Thymus (tissue), 14 donors: Measurements from ENCODE around the gene GTF2H4. TPM values are rescaled to one million over a fixed set of nuclear protein-coding genes. Genes with fewer than 3 reads are reported as not detected.
A peak's percentile ranks its signal among the peaks of the same experiment; 100 is the strongest.
"Not testable (repeated sequence)": the region's sequence is repeated elsewhere in the genome, so short reads cannot be mapped to it uniquely, and the experiment has no call there.

ENCODE experiments used
- DNase-seq, 9 donors: peaks; one replicate each; pipeline ENCODE4 v3.0.0-alpha.2; 2013; ENCODE audit warnings: low spot score in 9 of 9, low read depth in 6 of 9, missing footprints in 1 of 9
- H3K27ac ChIP-seq, 2 donors: one replicate each; pipeline ENCODE4 v1.5.1; 2013; ENCODE audit warnings: control low read depth in 1 of 2, low read depth in 1 of 2, low read length in 1 of 2, mild to moderate bottlenecking in 1 of 2, moderate library complexity in 1 of 2
- H3K27me3 ChIP-seq, 2 donors: one replicate each; pipeline ENCODE4 v1.5.1; 2013; ENCODE audit warnings: low read length in 1 of 2; ENCODE audit not compliant: control insufficient read depth in 2 of 2, insufficient read depth in 1 of 2
- H3K36me3 ChIP-seq, 2 donors: one replicate each; pipeline ENCODE4 v1.5.1; 2013; ENCODE audit warnings: low read length in 1 of 2, mild to moderate bottlenecking in 1 of 2, moderate library complexity in 1 of 2; ENCODE audit not compliant: control insufficient read depth in 2 of 2, insufficient read depth in 2 of 2
- H3K4me1 ChIP-seq, 2 donors: one replicate each; pipeline ENCODE4 v1.5.1; 2013; ENCODE audit warnings: low read length in 2 of 2; ENCODE audit not compliant: control insufficient read depth in 2 of 2, insufficient read depth in 2 of 2
- H3K4me3 ChIP-seq, 2 donors: one replicate each; pipeline ENCODE4 v1.5.1; 2013; ENCODE audit warnings: low read length in 2 of 2, control low read depth in 1 of 2, mild to moderate bottlenecking in 1 of 2
- H3K9me3 ChIP-seq, 2 donors: one replicate each; pipeline ENCODE4 v1.5.1; 2013; ENCODE audit warnings: low read length in 1 of 2, mild to moderate bottlenecking in 1 of 2; ENCODE audit not compliant: control insufficient read depth in 2 of 2, insufficient read depth in 1 of 2
- WGBS: extraction: QIAGEN DNeasy Blood & Tissue Kit; methylation state at CpG from one replicate; pipeline ENCODE4 v1.1.7; 2013; 5-methylcytosine and 5-hydroxymethylcytosine counted together
- long read RNA-seq, 10 donors: transcript quantifications; one replicate each; lab custom pipeline, GENCODE V29; 2026
- polyA plus RNA-seq: library from polyadenylated mRNA; stranded (reverse); fragments of 200-250 nt; gene quantifications from one replicate; pipeline ENCODE4 v1.2.3, GENCODE V29; 2013
- total RNA-seq: library from RNA; stranded (reverse); fragments of 120-200 nt; gene quantifications from one replicate; pipeline ENCODE4 v1.2.4, GENCODE V29; 2013
- donor health status: healthy.

GTF2H4 gene
- total RNA-seq (12.9 TPM), polyA plus RNA-seq (35.4 TPM)
- long read RNA-seq, donor 1, result 0 reads
- long read RNA-seq, donor 2, result 0 reads
- long read RNA-seq, donor 3, transcript GTF2H4-201 (14 exons, 1,735 nt), result major isoform, 7 of 14 reads
- long read RNA-seq, donor 3, partial matches to known transcripts, result 6 of 14 reads
- long read RNA-seq, donor 3, other reads (novel, unspliced or antisense), result 0 of 14 reads
- long read RNA-seq, donor 4, partial matches to known transcripts, result 0 of 3 reads
- long read RNA-seq, donor 4, other reads (novel, unspliced or antisense), result 0 of 3 reads
- long read RNA-seq, donor 5, transcript GTF2H4-201 (14 exons, 1,735 nt), result major isoform, 13 of 22 reads
- long read RNA-seq, donor 5, partial matches to known transcripts, result 6 of 22 reads
- long read RNA-seq, donor 5, other reads (novel, unspliced or antisense), result 0 of 22 reads
- long read RNA-seq, donor 6, partial matches to known transcripts, result 0 of 3 reads
- long read RNA-seq, donor 6, other reads (novel, unspliced or antisense), result 0 of 3 reads
- long read RNA-seq, donor 7, partial matches to known transcripts, result 0 of 3 reads
- long read RNA-seq, donor 7, other reads (novel, unspliced or antisense), result 0 of 3 reads
- long read RNA-seq, donor 8, partial matches to known transcripts, result 0 of 4 reads
- long read RNA-seq, donor 8, other reads (novel, unspliced or antisense), result 0 of 4 reads
- long read RNA-seq, donor 9, partial matches to known transcripts, result 0 of 3 reads
- long read RNA-seq, donor 9, other reads (novel, unspliced or antisense), result 0 of 3 reads
- long read RNA-seq, donor 10, partial matches to known transcripts, result 0 of 3 reads
- long read RNA-seq, donor 10, other reads (novel, unspliced or antisense), result 0 of 3 reads

DNA sequence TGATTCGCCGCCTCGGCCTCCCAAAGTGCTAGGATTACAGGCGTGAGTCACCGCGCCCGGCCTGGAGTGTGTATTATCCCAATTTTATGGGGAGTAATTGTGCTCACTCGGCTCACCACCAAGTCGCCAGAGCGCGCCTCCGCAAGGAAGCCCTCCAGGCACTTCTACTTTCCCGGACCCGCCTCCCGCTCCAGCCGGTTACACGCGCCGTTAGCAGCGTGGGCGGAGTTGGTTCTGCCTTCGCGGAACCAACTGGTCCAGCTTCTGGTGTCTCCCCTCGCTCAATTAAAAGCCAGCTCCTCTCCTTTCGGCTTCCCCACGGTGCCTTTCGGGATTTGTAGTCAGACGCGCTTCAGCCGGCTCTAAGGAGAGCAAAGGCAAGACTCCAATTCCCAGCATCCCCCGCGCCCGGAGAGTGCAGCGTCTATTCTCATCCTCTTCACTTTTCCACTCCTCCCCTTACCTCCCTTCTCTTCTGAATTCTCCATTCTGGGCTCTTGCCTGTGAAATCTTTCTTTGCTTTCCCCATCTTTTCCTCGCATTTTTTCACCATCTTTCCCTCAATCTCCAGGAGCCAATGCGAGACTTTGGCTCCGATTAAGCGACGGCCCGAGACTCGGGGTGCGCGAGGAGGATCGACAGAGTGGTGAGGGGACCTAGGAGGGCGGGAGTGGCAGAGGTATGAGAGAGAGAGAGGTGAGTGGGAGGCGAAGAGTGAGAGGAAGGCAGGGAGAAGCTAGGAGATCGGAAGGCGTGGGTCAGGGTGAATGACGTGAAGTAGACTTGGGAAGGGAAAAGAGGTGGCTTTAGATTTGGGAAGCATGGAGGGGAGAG is at the start of gene GTF2H4:
Gene GTF2H4, plus strand, starts transcription at position 450 of the 834 bp plus-strand sequence.
- Histone ChIP-seq H3K9me3 (no peaks in the 10 kb centered on the region), H3K4me1 (peaks cover 7 to 14% of the 10 kb centered on the region in 2 donors), H3K27ac (peak within 1 kb of the TSS in 1 of 2 donors; percentile 31), H3K27me3 (no peaks in the 10 kb centered on the region), H3K36me3 (peaks cover 22 to 26% of the 10 kb centered on the region in 2 donors), H3K4me3 (peak within 1 kb of the TSS; percentile 58 to 63)
- peak; percentile 89 to 98 (median 95) for DNase-seq
- 2% methylated on average over 49 of the region's 49 CpGs for WGBS

DNA sequence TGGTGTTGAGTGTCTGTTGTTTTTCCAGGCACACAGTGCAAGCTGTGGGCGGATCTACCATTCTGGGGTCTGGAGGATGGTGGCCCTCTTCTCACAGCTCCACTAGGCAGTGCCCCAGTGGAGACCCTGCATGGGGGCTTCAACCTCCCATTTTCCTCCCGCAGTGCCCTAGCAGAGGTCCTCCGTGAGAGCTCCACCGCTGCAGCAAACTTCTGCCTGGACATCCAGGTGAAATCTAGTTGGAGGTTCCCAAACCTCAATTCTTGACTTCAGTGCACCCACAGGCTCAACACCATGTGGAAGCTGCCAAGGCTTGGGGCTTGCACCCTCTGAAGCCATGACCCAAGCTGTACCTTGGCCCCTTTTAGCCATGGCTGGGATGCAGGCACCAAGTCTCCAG is 48.3 kb upstream of the GTF2H4 start:
- DNase-seq, result not testable (repeated sequence)

DNA sequence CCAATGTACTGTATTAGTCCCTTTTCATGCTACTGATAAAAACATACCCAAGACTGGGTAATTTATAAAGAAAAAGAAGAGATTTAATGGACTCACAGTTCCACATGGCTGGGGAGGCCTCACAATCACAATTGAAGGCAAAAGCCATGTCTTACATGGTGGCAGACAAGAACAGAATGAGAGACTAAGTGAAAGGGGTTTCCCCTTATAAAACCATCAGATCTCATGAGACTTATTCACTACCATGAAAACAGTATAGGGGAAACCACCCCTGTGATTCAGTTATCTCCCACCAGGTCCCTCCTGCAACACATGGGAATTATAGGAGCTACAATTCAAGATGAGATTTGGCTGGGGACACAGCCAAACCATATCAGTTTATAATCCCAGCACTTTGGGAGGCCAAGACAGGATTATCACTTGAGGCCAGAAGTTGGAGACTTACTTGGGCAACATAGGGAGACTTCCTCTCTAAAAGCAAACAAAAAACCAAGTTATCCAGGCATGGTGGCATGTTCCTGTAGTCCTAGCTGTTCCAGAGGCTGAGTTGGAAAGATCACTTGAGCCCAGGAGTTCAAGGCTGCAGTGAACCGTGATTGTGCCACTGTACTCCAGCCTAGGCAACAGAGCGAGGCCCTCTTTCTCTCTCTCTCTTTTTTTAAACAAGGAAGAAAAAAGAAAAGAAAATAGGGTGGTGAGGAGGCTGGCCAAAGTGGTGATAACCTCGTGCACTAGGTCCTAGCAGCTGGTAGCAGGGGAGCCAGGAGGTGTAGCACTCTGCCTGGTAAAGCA is 46.6 kb upstream of the GTF2H4 start:
- Histone ChIP-seq H3K36me3 (no peaks in the 10 kb centered on the region), H3K4me3 (no peak overlapping the region), H3K27me3 (peaks cover 0 to 2% of the 10 kb centered on the region in 2 donors), H3K27ac (no peak overlapping the region), H3K9me3 (peaks cover 0 to 14% of the 10 kb centered on the region in 2 donors), H3K4me1 (peaks cover 2 to 22% of the 10 kb centered on the region in 2 donors)
- 83% methylated on average over 3 of the region's 3 CpGs for WGBS
- no peak for DNase-seq

More for the DNA sequence above, 48.3 kb upstream of the GTF2H4 start:
- WGBS, result 99% methylated on average over 4 of the region's 4 CpGs
- not testable (repeated sequence) for H3K4me3 ChIP-seq, H3K36me3 ChIP-seq, H3K27ac ChIP-seq, H3K27me3 ChIP-seq
- Histone ChIP-seq H3K4me1 (peaks cover 2 to 30% of the 10 kb centered on the region in 2 donors), H3K9me3 (peaks cover 0 to 14% of the 10 kb centered on the region in 2 donors)

DNA sequence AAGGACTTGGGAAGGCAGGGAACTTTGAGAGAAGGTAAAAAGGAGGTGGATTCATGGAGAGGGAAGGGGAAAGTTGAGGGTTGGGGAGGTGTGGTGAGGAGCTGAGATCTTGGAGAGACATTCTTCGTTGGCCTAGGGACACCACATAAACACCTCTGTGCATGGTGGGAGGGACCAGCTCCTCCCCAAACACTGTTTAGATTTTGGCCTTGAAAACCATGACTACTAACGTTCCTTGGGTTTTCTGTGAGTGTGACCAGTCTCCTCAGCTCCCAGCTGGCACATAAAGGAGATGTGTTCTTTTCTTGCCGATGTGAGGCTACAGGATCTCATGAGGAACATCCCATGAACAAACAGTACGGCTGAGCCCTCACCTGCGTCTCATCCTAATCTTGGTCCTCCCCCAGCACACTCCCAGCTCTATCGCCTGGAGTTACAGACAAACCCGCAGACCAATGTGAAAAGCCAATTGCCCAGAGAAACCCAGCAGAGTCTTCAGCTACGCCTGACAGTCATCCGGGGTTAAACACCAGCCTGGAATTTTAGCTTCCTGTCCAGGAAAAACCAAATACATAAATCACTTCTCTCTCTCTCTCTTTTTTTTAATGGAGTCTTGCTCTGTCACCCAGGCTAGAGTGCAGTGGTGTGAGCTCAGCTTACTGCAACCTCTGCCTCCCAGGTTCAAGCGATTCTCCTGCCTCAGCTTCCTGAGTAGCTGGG is 45.7 kb upstream of the GTF2H4 start:
- no peaks in the 10 kb centered on the region for H3K27me3 ChIP-seq
- no peaks in the 10 kb centered on the region for H3K36me3 ChIP-seq
- 94% methylated on average over 10 of the region's 10 CpGs for WGBS
- peaks cover 0 to 14% of the 10 kb centered on the region in 2 donors for H3K9me3 ChIP-seq
- no peak for DNase-seq
- H3K27ac ChIP-seq, result no peak overlapping the region
- no peak overlapping the region for H3K4me3 ChIP-seq
- peaks cover 2 to 13% of the 10 kb centered on the region in 2 donors for H3K4me1 ChIP-seq

DNA sequence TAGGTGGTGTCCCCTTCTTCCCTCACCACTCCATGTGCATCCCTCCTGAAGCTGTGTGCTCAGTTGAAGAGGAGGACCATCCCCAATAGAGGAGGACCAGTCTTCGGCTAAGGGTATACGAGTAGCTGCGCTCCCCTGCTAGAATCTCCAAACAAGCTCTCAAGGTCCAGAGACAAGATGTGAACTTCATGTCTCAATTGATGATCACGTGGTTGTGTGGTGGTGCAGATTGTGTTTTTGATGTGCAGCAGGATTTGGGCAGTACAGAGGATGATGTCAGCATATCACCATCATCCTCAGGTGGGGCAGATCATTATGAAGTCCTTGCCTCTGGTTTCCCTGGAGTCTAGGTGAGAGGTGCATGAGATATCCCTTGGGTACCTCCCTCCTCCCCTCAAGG is 43.7 kb upstream of the GTF2H4 start:
- 98% methylated on average over 4 of the region's 4 CpGs for WGBS
- Histone ChIP-seq H3K27ac (no peak overlapping the region), H3K4me3 (no peak overlapping the region), H3K9me3 (peaks cover 0 to 10% of the 10 kb centered on the region in 2 donors), H3K27me3 (no peaks in the 10 kb centered on the region), H3K4me1 (peaks cover 2 to 4% of the 10 kb centered on the region in 2 donors), H3K36me3 (no peaks in the 10 kb centered on the region)
- no peak for DNase-seq

DNA sequence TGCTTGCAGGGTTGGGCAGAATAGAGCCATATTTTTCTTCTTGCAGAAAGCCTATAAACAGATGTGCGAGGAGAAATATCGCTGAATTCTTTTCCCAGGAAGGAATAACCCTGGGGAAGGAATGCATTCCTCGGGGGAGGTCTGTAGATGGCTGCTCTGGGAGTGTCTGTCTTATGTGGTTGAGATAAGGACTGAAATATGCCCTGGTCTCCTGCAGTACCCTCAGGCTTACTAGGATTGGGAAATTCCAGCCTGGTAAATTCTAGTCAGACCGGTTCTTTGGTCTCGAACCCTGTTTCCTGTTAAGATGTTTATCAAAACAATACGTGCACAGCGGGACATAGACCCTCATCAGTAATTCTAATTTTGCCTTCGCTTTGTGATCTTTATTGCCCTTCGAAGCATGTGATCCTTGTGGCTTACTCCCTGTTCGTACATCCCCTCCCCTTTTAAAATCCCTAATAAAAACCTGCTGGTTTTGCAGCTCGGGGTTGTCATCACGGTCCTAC is 38.7 kb upstream of the GTF2H4 start:
- H3K27me3 ChIP-seq, H3K4me3 ChIP-seq, DNase-seq, H3K4me1 ChIP-seq, H3K27ac ChIP-seq, H3K36me3 ChIP-seq: not testable (repeated sequence)
- 94% methylated on average over 12 of the region's 12 CpGs for WGBS
- H3K9me3 ChIP-seq, result peaks cover 3 to 30% of the 10 kb centered on the region in 2 donors

DNA sequence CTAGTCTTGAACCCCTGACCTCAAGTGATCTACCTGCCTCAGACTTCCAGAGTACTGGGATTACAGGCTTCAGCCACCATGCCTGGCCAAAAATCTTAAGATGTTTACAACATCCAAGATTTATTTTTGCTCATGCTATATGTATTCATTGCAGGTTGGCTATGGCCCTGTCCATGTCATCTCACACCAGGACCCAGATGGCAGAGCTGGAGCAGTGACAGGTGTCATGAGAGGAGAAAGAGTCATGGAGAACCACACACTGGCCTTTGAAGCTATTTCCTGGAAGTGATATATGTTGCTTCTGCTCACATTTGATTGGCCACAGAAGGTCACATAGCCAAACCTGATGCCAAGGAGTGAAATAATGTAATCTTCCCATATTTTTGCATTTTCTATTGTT is 37.5 kb upstream of the GTF2H4 start:
- Histone ChIP-seq H3K4me1 (peaks cover 0 to 2% of the 10 kb centered on the region in 2 donors), H3K9me3 (peaks cover 3 to 38% of the 10 kb centered on the region in 2 donors), H3K36me3 (peaks cover 0 to 5% of the 10 kb centered on the region in 2 donors), H3K4me3 (no peak overlapping the region), H3K27ac (no peak overlapping the region), H3K27me3 (no peaks in the 10 kb centered on the region)
- no peak for DNase-seq
